HCT116 (cell line): ENCODE data around the gene TMEM135.

Experiments used
- SP1 ChIP-seq: IDR thresholded peaks from 2 replicates; pipeline ENCODE4 v1.6.1; 2012; ENCODE audit warnings: low read depth
- TF ChIP-seq, protein P1 (sequence below), 3 experiments: fragments of 200-600 bp in 1 of 3; sonication (generic) in 1 of 3; IDR thresholded peaks in 2 of 3; conservative IDR thresholded peaks in 1 of 3; 2 replicates each; pipeline ENCODE4 v1.5.1; 2012 to 2017; ENCODE audit warnings: low read depth in 2 of 3, low read length in 2 of 3, antibody characterized with exemption in 1 of 3, borderline replicate concordance in 1 of 3, control low read depth in 1 of 3, mild to moderate bottlenecking in 1 of 3, mixed read lengths in 1 of 3, mixed run types in 1 of 3, moderate library complexity in 1 of 3; ENCODE audit not compliant: insufficient read depth in 1 of 3

GRCh38 chr11:87254562-87254961 lies 216.8 kb downstream of the TMEM135 start:
- TF ChIP-seq, protein P1, sequence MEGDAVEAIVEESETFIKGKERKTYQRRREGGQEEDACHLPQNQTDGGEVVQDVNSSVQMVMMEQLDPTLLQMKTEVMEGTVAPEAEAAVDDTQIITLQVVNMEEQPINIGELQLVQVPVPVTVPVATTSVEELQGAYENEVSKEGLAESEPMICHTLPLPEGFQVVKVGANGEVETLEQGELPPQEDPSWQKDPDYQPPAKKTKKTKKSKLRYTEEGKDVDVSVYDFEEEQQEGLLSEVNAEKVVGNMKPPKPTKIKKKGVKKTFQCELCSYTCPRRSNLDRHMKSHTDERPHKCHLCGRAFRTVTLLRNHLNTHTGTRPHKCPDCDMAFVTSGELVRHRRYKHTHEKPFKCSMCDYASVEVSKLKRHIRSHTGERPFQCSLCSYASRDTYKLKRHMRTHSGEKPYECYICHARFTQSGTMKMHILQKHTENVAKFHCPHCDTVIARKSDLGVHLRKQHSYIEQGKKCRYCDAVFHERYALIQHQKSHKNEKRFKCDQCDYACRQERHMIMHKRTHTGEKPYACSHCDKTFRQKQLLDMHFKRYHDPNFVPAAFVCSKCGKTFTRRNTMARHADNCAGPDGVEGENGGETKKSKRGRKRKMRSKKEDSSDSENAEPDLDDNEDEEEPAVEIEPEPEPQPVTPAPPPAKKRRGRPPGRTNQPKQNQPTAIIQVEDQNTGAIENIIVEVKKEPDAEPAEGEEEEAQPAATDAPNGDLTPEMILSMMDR (IDR thresholded peaks at IDR 0.05 in 2 of 3, conservative IDR thresholded peaks at IDR 0.05 in 1 of 3; ENCODE audit: borderline replicate concordance in 1 of 3, insufficient read depth in 1 of 3, low read depth in 2 of 3, low read length in 2 of 3): no peak
- TF ChIP-seq SP1: no peak
